Measurements from ENCODE around the gene M1AP. TPM values are rescaled to one million over a fixed set of nuclear protein-coding genes. Genes with fewer than 3 reads are reported as not detected.

Gene M1AP
- polyA plus RNA-seq, 3 donors = 1.00 to 4.6 (median 1.8) TPM

- intact Hi-C loops (cut with micrococcal nuclease) = loop anchor here in 1 of 2 donors (10.0 kb wide), 1 partner anchor 50 kb away; no protein-coding TSS in a partner anchor
- Histone ChIP-seq H4K20me1 (ENCODE audit: insufficient read depth, low read length) (no peaks in the 10 kb centered on the region), H3K27me3 (ENCODE audit: control insufficient read depth in 2 of 2, insufficient read depth in 2 of 2, low read length in 2 of 2) (no peaks in the 10 kb centered on the region), H3K4me2 (replicated peaks; ENCODE audit: extremely low read depth, low read length, poor library complexity, severe bottlenecking) (no peak overlapping the region), H3K4me1 (ENCODE audit: control insufficient read depth in 1 of 2, insufficient read depth in 2 of 2, low read length in 2 of 2) (peaks cover 18 to 24% of the 10 kb centered on the region in 2 donors), H3K4me3 (replicated peaks in 1 of 3; ENCODE audit: low read depth in 2 of 3, low read length in 3 of 3) (no peak overlapping the region), H3K36me3 (replicated peaks in 1 of 2; ENCODE audit: control insufficient read depth in 1 of 2, insufficient read depth in 2 of 2, low read length in 2 of 2) (peaks cover 6 to 18% of the 10 kb centered on the region in 2 donors), H2AFZ (ENCODE audit: insufficient read depth, low read depth, low read length, poor library complexity, severe bottlenecking) (no peak overlapping the region), H3K9me3 (replicated peaks in 1 of 2; ENCODE audit: control insufficient read depth in 1 of 2, insufficient read depth in 1 of 2, low read length in 2 of 2) (no peaks in the 10 kb centered on the region), H3K79me2 (ENCODE audit: insufficient read depth, low read length) (peaks cover 10% of the 10 kb centered on the region), H3K9ac (ENCODE audit: insufficient read depth, low read length, poor library complexity, severe bottlenecking) (no peak overlapping the region), H3K27ac (ENCODE audit: low read depth in 1 of 2, low read length in 2 of 2) (no peak overlapping the region)
- no peaks in the 10 kb centered on the region for H3K9me3 Mint-ChIP-seq
- 96% methylated on average over 9 of the region's 12 CpGs for WGBS (ENCODE audit: insufficient coverage)
- peaks cover 24% of the 10 kb centered on the region for H3K4me1 Mint-ChIP-seq
- no peak for TF ChIP-seq CTCF (IDR thresholded peaks at IDR 0.05)
- H3K4me3 Mint-ChIP-seq = no peak overlapping the region
- peaks cover 19 to 21% of the 10 kb centered on the region in 2 donors for H3K36me3 Mint-ChIP-seq
- peaks cover 4 to 5% (median 4%) of the 10 kb centered on the region in 3 donors for H3K27me3 Mint-ChIP-seq (ENCODE audit: low read depth in 3 of 3)
- peak overlapping the region in 1 of 7 donors; percentile 14 for H3K27ac Mint-ChIP-seq
- DNase-seq = no peak
Observed at GRCh38 chr2:74534411-74534810, 113.7 kb downstream of the M1AP start.

GRCh38 chr2:74533464-74533863 lies 114.7 kb downstream of the M1AP start:
- peaks cover 19 to 21% of the 10 kb centered on the region in 2 donors for H3K36me3 Mint-ChIP-seq
- no peak for DNase-seq
- H3K9ac ChIP-seq (ENCODE audit: insufficient read depth, low read length, poor library complexity, severe bottlenecking) = no peak overlapping the region

More at GRCh38 chr2:74533464-74533863, 114.7 kb downstream of the M1AP start:
- Mint-ChIP-seq H3K27ac (no peak overlapping the region), H3K27me3 (ENCODE audit: low read depth in 3 of 3) (peaks cover 0 to 4% (median 2%) of the 10 kb centered on the region in 3 donors), H3K4me3 (no peak overlapping the region), H3K9me3 (no peaks in the 10 kb centered on the region), H3K4me1 (peaks cover 22% of the 10 kb centered on the region)
- no peak overlapping the region for H3K4me2 ChIP-seq (replicated peaks; ENCODE audit: extremely low read depth, low read length, poor library complexity, severe bottlenecking)
- H3K9me3 ChIP-seq (replicated peaks in 1 of 2; ENCODE audit: control insufficient read depth in 1 of 2, insufficient read depth in 1 of 2, low read length in 2 of 2) = no peaks in the 10 kb centered on the region
- no peak for TF ChIP-seq CTCF (IDR thresholded peaks at IDR 0.05)
- H3K4me1 ChIP-seq (ENCODE audit: control insufficient read depth in 1 of 2, insufficient read depth in 2 of 2, low read length in 2 of 2) = peaks cover 18 to 26% of the 10 kb centered on the region in 2 donors
- peaks cover 7% of the 10 kb centered on the region for H4K20me1 ChIP-seq (ENCODE audit: insufficient read depth, low read length)
- H2AFZ ChIP-seq (ENCODE audit: insufficient read depth, low read depth, low read length, poor library complexity, severe bottlenecking) = no peak overlapping the region
- H3K27me3 ChIP-seq (ENCODE audit: control insufficient read depth in 2 of 2, insufficient read depth in 2 of 2, low read length in 2 of 2) = no peaks in the 10 kb centered on the region
- intact Hi-C loops (cut with micrococcal nuclease) = loop anchor here in 1 of 2 donors (10.0 kb wide), 1 partner anchor 51 kb away; no protein-coding TSS in a partner anchor
- peaks cover 19% of the 10 kb centered on the region for H3K79me2 ChIP-seq (ENCODE audit: insufficient read depth, low read length)
- WGBS (ENCODE audit: insufficient coverage) = 100% methylated on average over 2 of the region's 4 CpGs
- no peak overlapping the region for H3K4me3 ChIP-seq (replicated peaks in 1 of 3; ENCODE audit: low read depth in 2 of 3, low read length in 3 of 3)
- H3K27ac ChIP-seq (ENCODE audit: low read depth in 1 of 2, low read length in 2 of 2) = no peak overlapping the region
- H3K36me3 ChIP-seq (replicated peaks in 1 of 2; ENCODE audit: control insufficient read depth in 1 of 2, insufficient read depth in 2 of 2, low read length in 2 of 2) = peaks cover 6 to 18% of the 10 kb centered on the region in 2 donors

All from CD14-positive monocyte (primary cell).